ENCODE measurements around the gene HAPLN1. TPM values are rescaled to one million over a fixed set of nuclear protein-coding genes. Genes with fewer than 3 reads are reported as not detected.

The HAPLN1 gene
- total and polyA plus RNA-seq, 10 of the 15 experiments (the other 5 are each of a cell fraction or from before 2014, with no cell fraction given): 0.05 to 0.21 (median 0.17) TPM; not detected in 2

DNA sequence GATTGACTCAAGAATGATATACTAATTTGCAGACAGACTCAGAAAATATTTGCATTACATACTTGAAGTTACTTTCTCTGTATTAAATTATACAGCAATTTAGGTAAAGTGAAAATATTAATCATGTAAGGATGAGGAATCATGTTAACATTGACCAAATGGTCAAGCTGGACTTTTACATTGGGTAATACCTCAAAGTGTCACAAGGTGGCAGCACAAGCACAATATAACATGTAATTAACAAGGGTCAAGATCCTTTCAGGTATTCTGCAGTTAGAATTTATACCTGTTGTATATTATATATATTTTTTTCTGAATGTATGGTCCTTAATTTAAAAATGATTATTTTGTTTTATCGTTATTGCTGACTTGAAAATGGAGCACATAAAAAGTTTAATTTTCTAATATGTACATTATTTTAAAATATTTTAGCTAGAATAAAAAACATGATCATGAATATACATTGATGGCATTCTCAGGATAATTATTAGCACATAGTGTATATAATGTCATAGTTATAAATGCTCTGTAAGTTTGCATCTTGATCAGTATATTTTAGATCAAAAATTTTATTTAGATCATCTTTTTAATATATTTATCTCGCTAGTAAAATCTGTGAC is 8.6 kb downstream of the HAPLN1 start (continued):
- TF ChIP-seq, protein P1, sequence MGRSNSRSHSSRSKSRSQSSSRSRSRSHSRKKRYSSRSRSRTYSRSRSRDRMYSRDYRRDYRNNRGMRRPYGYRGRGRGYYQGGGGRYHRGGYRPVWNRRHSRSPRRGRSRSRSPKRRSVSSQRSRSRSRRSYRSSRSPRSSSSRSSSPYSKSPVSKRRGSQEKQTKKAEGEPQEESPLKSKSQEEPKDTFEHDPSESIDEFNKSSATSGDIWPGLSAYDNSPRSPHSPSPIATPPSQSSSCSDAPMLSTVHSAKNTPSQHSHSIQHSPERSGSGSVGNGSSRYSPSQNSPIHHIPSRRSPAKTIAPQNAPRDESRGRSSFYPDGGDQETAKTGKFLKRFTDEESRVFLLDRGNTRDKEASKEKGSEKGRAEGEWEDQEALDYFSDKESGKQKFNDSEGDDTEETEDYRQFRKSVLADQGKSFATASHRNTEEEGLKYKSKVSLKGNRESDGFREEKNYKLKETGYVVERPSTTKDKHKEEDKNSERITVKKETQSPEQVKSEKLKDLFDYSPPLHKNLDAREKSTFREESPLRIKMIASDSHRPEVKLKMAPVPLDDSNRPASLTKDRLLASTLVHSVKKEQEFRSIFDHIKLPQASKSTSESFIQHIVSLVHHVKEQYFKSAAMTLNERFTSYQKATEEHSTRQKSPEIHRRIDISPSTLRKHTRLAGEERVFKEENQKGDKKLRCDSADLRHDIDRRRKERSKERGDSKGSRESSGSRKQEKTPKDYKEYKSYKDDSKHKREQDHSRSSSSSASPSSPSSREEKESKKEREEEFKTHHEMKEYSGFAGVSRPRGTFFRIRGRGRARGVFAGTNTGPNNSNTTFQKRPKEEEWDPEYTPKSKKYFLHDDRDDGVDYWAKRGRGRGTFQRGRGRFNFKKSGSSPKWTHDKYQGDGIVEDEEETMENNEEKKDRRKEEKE (IDR thresholded peaks at IDR 0.05): no peak
- no peak for TF ChIP-seq CEBPB (IDR thresholded peaks at IDR 0.05; ENCODE audit: borderline replicate concordance in 1 of 2, low read depth in 2 of 2, low read length in 2 of 2)
- TF ChIP-seq PML (IDR thresholded peaks at IDR 0.05; ENCODE audit: low read length): no peak
- TF ChIP-seq RCOR1 (conservative IDR thresholded peaks at IDR 0.05; ENCODE audit: low read depth, low read length): no peak
- TF ChIP-seq TCF3 (IDR thresholded peaks at IDR 0.05; ENCODE audit: borderline replicate concordance, insufficient read depth, low read depth, low read length): no peak
- TF ChIP-seq EGR1 (IDR thresholded peaks at IDR 0.05; ENCODE audit: borderline replicate concordance in 1 of 2, low read depth in 2 of 2, low read length in 2 of 2): no peak
- peak; percentile 46; the same call in 1 of the 2 replicates for TF ChIP-seq SMC3 (IDR thresholded peaks at IDR 0.05; ENCODE audit: borderline replicate concordance, low read length)
- peak; percentile 70 for TF ChIP-seq RAD21 (IDR thresholded peaks at IDR 0.05; ENCODE audit: insufficient read depth, low read depth, low read length)
- TF ChIP-seq, protein P2, sequence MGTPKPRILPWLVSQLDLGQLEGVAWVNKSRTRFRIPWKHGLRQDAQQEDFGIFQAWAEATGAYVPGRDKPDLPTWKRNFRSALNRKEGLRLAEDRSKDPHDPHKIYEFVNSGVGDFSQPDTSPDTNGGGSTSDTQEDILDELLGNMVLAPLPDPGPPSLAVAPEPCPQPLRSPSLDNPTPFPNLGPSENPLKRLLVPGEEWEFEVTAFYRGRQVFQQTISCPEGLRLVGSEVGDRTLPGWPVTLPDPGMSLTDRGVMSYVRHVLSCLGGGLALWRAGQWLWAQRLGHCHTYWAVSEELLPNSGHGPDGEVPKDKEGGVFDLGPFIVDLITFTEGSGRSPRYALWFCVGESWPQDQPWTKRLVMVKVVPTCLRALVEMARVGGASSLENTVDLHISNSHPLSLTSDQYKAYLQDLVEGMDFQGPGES (IDR thresholded peaks at IDR 0.05): no peak
- no peak for TF ChIP-seq SREBF2 (IDR thresholded peaks at IDR 0.05; ENCODE audit: low read length)
- TF ChIP-seq FOXM1 (IDR thresholded peaks at IDR 0.05; ENCODE audit: low read depth, low read length): no peak

Measured in GM12878 (cell line).